NCI-H1436 treated with DMSO at 0.1 percent for 48 hours (cell line): ENCODE results near the gene PTS.
A peak's percentile ranks its signal among the peaks of the same experiment; 100 is the strongest.

ENCODE experiments used
- DNase-seq: peaks from one replicate; lab custom pipeline; 2025; lab: John Stamatoyannopoulos, UW

The PTS gene

GRCh38 chr11:112265659-112266409, 39.6 kb downstream of the PTS start:
- DNase-seq = no peak

GRCh38 chr11:112266410-112266778, 40.2 kb downstream of the PTS start:
- DNase-seq = no peak

GRCh38 chr11:112267188-112267591, 41.0 kb downstream of the PTS start:
- DNase-seq = no peak

GRCh38 chr11:112268406-112268805, 42.2 kb downstream of the PTS start:
- no peak for DNase-seq

- DNase-seq = no peak
Observed at GRCh38 chr11:112269139-112269538, 42.9 kb downstream of the PTS start.

DNA sequence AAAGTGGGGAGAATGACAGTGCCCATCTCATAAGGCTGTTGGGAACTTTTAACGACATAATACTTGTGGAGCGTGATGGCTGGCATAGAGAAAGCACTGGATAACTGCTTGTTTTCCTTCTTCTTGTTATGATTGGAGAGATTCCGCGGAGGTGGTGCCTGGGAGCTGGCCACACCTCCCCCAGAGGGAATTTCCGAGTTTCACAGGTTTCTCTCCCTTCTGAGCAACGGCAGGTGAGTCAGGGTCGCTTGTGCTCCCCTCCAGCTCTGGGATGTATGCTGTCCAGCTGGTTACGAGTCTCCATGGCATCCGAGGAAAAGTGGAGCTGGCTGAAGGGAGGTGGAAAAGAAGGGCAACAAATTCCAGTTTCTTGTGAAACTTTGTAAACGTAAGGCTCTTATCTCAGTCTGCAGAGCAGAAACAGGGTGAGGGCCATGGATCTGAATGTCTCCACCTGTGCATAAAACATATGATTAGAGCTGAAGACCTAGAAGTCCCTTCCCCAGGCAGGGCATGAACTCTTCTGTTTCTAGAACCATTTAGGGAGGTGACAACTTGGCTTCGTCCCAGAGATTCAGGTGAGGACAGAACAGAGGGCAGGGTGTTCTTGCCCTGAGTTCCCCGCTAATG, 44.4 kb downstream of the PTS start:
- no peak for DNase-seq

- DNase-seq = no peak
Observed at GRCh38 chr11:112271242-112271641, 45.0 kb downstream of the PTS start.

DNA sequence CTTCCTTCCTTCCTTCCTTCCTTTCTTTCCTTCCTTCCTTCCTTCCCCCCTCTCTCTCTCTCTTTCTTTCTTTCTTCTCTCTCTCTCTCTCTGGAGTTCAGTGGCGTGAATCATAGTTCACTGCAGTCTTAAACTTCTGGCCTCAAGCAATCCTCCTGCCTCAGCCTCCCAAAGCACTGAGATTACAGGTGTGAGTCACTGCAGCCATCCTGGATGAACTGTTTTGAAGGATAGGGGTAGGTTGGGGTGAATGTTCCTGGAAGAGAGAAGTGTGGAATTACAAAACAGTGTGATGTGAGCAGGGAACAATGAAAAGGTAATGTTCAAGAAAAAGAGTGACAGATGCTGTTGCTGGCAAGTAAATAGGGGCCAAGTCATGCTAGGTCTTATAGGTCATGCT, 46.8 kb downstream of the PTS start:
- no peak for DNase-seq

GRCh38 chr11:112274007-112274783, 48.0 kb downstream of the PTS start:
- no peak for DNase-seq

GRCh38 chr11:112277029-112277428, 50.8 kb downstream of the PTS start:
- no peak for DNase-seq

- no peak for DNase-seq
Observed at GRCh38 chr11:112277941-112278340, 51.7 kb downstream of the PTS start.

- DNase-seq = no peak
Observed at GRCh38 chr11:112278803-112279202, 52.6 kb downstream of the PTS start.

GRCh38 chr11:112279901-112280267, 53.7 kb downstream of the PTS start:
- DNase-seq = no peak

DNA sequence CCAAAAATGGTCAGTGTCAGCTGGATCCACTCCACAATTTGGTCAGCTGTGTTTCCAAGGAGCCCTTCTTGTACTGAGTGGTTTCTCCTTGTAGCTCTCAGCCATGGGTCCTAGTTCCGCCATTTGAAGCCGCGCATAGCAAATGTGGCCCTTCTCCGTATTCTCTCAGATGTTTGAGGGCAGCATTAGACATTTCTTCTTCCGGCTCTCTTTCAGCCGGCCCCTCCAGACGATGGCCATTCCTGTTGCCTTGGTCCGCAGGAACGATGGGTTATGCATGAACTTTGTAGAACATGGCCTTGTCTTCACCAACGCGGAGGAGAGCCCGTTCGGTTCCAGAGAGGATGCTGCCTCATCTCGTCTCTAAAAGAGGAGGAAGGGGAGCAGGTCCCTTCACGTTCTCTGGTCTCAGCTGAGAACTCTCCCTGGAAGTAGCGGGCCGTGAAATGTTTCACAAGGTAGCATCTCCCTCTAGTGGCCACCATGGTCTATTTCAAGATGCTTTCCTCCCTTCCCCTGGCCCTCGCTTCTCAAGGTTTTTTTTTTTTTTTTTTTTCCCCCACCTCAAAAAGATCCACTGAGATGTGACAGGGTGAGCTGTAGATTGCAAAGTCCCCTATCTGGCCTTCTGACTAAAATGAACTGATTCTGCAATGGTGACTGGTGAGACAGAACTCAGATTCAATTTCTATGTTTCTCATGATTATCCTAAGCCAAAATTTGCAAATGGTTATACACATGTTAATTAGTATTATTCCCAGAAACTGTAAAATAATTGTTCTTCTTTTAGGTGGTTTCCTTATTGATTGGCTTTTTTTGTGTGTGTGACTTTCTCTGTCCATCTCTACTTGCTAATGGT, 54.3 kb downstream of the PTS start:
- peak; percentile 36 for DNase-seq

DNA sequence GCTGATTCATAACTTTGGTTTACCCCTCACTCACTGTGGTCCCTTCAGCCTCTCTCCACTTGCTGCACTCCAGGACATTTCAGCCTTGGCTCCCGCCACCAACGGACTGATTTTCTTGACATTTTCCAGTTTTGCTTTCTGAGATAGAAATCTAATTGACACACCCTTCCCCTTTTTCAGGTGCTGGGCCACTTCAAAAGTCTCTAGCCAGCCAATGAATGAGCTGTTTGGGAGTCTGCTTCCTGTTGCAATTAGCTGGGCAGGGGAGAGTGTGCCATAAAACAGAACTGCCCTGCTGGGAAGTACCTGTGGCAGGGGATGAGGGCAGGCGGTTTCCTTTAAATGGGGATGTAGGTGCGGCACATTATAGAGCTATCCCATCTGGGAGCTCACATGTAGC, 55.5 kb downstream of the PTS start:
- DNase-seq = no peak
